ACC112 (cell line): ENCODE data around the gene MROH8.

Experiments used
- H2AFZ ChIP-seq: fragments of 200-600 bp; sonication (generic); one replicate; pipeline ENCODE4 v1.6.0; 2017; ENCODE audit warnings: antibody characterized with exemption, low read length; ENCODE audit not compliant: unreplicated experiment
- H3K27ac ChIP-seq: fragments of 200-600 bp; sonication (generic); 2 replicates; pipeline ENCODE4 v1.5.1; 2014; ENCODE audit warnings: low read depth, mild to moderate bottlenecking, antibody characterized with exemption, low read length, moderate library complexity
- H3K27me3 ChIP-seq: fragments of 200-600 bp; sonication (generic); 2 replicates; pipeline ENCODE4 v1.6.1; 2014; ENCODE audit warnings: mild to moderate bottlenecking, antibody characterized with exemption, low read length, moderate library complexity, mixed read lengths; ENCODE audit not compliant: insufficient read depth
- H3K36me3 ChIP-seq: fragments of 200-600 bp; sonication (generic); 2 replicates; pipeline ENCODE4 v1.6.1; 2016; ENCODE audit warnings: mild to moderate bottlenecking, antibody characterized with exemption, low read length, moderate library complexity, mixed read lengths; ENCODE audit not compliant: insufficient read depth
- H3K4me1 ChIP-seq: fragments of 200-600 bp; sonication (generic); one replicate; pipeline ENCODE4 v1.6.1; 2016; ENCODE audit warnings: low read length, mixed read lengths; ENCODE audit not compliant: insufficient read depth, unreplicated experiment, control insufficient read depth
- H3K4me3 ChIP-seq: fragments of 200-600 bp; sonication (generic); 2 replicates; pipeline ENCODE4 v1.5.1; 2014; ENCODE audit warnings: mild to moderate bottlenecking, low read depth, low read length
- H3K79me2 ChIP-seq: fragments of 200-600 bp; sonication (generic); one replicate; pipeline ENCODE4 v1.6.0; 2016; ENCODE audit warnings: low read length; ENCODE audit not compliant: control insufficient read depth, unreplicated experiment, insufficient read depth

MROH8 gene

DNA sequence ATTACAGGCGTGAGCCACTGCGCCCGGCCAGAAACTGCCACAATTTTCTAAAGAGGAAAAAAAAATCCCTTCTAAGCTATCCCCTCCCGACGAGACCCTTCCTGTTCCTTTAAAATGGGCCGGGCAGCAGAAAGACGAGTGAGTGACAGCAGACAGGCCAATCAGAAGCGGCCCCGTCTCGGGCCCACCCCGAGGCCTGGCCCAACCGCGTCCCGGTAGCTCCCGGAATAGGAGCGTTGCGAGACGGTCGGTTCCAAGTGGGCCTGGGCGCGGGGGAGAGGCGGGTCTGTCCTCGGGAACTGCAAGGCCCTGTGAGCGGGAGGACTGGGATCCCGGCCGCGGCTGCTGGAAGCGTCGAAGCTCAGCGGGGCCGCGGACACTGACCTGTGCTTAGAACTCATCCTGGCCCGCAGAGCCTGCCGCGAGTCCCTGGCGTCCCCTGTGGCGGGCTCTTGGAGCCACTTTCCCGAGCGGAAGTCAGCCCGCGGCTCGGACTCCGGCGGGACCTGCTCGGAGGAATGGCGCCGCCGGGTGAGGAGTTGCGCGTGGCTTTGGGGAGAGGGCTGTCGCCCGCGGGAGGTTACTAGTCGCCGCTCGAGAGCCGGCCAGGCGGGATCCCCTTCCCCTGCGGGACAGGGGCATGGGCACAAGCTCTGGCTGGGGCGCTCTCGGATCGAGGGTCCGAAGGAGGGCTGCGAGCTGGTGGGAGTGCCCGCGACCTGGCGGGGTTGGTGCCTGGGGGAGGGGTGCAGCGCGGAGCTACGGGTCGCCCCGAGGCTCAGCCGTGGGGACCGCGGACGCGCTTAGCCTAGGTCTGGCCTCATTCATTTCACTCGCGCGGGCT, at the start of gene MROH8, which contains the start of gene RPN2:
MROH8 (minus strand) TSS at position 710 of the 844 bp plus-strand sequence.
RPN2 (plus strand) TSS at position 492 of the 844 bp plus-strand sequence; CDS start at position 519, 27 bp downstream.
- Histone ChIP-seq H3K27ac (peak within 1 kb of the TSS; percentile 76), H3K4me3 (peak within 1 kb of the TSS; percentile 92), H3K79me2 (peaks cover 50% of the 10 kb centered on the region), H2AFZ (peak within 1 kb of the TSS; percentile 86), H3K4me1 (peaks cover 8% of the 10 kb centered on the region), H3K36me3 (no peaks in the 10 kb centered on the region), H3K27me3 (no peaks in the 10 kb centered on the region)

DNA sequence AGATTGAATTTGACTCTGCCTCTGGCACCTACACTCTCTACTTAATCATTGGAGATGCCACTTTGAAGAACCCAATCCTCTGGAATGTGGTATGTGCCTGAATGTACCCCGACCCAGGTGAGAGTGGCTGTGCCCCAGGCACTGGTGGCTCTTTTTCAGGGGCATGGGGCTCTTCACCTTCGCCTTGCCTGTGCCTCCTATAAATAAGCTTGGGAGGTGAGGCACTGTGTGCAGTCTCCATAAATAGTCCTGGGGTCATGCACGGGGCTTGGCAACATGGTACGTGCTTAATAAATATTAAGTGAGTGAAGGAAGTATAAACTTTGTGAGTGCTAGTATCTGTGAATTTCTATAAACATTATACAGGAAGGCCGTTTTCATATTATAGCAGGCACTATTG, 49.3 kb upstream of the MROH8 start:
- no peak overlapping the region for H3K4me3 ChIP-seq
- no peak overlapping the region for H2AFZ ChIP-seq
- no peaks in the 10 kb centered on the region for H3K27me3 ChIP-seq
- H3K4me1 ChIP-seq = no peaks in the 10 kb centered on the region
- H3K79me2 ChIP-seq = no peaks in the 10 kb centered on the region
- peaks cover 23% of the 10 kb centered on the region; the same call in 1 of the 2 replicates for H3K36me3 ChIP-seq
- H3K27ac ChIP-seq = no peak overlapping the region

DNA sequence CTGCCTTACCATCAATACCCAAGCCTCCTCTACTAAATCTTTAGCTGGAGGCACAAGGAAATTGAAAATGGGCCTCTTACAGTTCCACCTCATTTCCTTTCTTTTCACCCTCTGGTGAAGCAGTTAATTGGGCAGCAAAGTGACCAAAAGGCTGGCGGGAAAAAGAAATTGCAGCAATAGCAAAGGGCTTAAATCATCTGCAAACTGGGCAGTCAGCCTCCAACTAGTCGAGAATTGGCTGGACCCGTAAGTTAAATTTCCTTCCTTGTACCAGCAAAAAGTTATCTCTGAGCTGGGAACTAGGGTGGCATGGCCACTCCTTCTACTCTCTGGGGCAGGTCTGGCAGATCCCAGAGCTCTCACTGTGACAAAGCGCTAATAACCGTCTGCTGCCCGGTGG, 48.7 kb upstream of the MROH8 start:
- no peak overlapping the region for H3K4me3 ChIP-seq
- H3K4me1 ChIP-seq = peaks cover under 1% of the 10 kb centered on the region
- H3K79me2 ChIP-seq = no peaks in the 10 kb centered on the region
- H3K36me3 ChIP-seq = peaks cover 23% of the 10 kb centered on the region; the same call in 1 of the 2 replicates
- H3K27me3 ChIP-seq = no peaks in the 10 kb centered on the region
- H2AFZ ChIP-seq = no peak overlapping the region
- no peak overlapping the region for H3K27ac ChIP-seq

DNA sequence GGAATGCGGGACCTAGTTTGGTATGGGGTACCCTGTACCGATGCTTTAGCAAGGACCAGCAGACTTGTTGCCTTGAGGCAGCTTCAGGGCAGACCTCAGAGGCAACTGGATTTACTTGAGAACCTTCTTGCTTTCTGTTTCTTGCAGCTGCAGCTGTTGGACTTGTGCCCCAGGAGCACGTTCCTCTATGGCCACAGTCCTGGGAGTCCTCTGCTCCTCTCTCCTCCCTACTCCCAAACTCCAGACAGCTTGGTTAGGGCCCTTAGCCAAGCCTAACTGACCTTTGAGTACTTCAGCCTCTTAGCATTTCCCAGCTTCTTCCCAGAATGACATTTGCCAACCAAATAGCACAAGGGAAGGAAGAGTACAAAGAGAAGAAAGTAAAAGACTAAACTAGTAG, 47.5 kb upstream of the MROH8 start:
- Histone ChIP-seq H2AFZ (no peak overlapping the region), H3K27ac (no peak overlapping the region), H3K4me3 (no peak overlapping the region), H3K36me3 (peaks cover 20% of the 10 kb centered on the region; the same call in 1 of the 2 replicates), H3K27me3 (no peaks in the 10 kb centered on the region), H3K79me2 (no peaks in the 10 kb centered on the region), H3K4me1 (peaks cover 7% of the 10 kb centered on the region)

DNA sequence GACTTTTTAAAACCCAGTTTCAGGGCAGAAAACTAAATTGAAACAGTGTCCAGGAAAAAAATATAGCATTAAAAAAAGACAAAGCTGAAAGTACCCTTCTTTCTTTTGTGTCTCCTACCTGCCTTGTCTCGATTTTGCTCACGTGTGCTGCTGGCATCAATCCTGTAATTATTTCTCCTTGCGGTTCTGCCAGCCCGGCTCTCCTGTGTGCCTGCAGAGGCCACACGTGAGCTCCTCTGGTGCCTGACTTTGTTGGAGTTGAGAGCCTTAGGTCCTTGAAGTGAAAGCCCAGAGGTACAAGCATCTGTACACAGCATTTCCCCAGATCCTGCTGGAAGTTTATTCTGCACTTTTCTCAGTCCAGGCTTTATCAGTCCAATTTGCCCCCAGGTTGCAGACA, 45.8 kb upstream of the MROH8 start:
- Histone ChIP-seq H3K27me3 (no peaks in the 10 kb centered on the region), H3K4me3 (no peak overlapping the region), H3K79me2 (peaks cover 2% of the 10 kb centered on the region), H3K27ac (no peak overlapping the region), H3K36me3 (peaks cover 21% of the 10 kb centered on the region; the same call in 1 of the 2 replicates), H2AFZ (no peak overlapping the region), H3K4me1 (peaks cover 7% of the 10 kb centered on the region)

DNA sequence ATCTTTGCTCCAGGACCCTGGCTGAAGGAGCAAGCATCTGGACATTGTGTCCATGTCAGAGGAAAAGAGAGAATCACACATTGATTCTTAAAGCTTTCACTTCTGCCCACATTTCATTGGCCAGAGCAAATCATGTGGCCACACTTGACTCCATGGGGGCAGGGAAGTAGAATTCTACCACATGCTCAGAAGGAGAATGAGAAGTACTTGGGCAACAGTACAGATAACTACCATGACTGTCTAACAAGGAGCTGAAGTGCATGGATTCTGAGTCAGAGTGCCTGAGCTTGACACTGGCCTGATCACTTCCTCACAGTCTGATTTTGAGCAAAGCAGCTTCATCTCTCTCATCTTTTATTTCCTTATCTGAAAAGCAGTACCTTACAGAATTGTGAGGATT, 43.7 kb upstream of the MROH8 start:
- Histone ChIP-seq H2AFZ (no peak overlapping the region), H3K79me2 (peaks cover 2% of the 10 kb centered on the region), H3K36me3 (peaks cover 29% of the 10 kb centered on the region; the same call in 1 of the 2 replicates), H3K27ac (peak overlapping the region; percentile 50), H3K4me1 (peaks cover 7% of the 10 kb centered on the region), H3K4me3 (no peak overlapping the region), H3K27me3 (no peaks in the 10 kb centered on the region)

DNA sequence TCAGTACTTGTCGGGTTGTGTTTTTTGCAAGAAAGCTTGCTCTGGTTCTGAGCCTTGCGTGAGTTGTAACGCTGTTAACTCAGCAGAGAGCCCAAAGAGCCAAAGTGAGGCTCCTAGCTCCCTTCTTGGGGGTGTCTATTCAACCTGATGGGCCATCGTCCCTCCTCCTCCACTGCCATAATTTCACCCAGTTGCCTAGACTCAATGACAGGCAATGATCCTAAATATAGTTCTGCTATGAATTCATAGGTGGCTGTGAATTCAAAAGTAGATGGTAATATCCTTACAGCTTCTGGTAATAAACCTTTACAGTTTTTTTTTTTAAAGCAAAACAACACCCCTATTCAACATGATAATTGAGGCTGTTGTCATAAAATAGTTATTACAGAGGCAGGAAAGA, 42.7 kb upstream of the MROH8 start:
- Histone ChIP-seq H3K4me3 (no peak overlapping the region), H3K79me2 (peaks cover 2% of the 10 kb centered on the region), H3K4me1 (peaks cover 7% of the 10 kb centered on the region)

DNA sequence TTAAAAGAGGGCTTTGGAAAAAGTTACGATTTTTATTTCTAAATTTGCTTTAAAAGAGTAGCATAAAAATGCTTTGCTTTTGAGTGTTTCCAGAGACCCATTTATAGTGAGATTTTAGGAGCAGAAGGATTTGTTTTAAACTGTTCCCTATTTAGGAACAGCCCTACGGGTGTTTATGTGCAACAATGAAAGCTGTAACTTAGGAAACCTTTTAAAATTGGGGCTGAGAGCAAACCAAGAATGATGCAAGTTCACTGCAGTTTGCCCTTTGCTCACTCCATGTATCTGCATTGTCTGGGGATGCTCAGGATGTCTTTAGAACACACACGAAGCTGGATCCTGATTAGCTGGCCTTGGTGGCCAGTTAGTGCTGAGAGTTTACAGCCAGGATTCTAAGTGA, 41.4 kb upstream of the MROH8 start:
- no peak overlapping the region for H3K4me3 ChIP-seq
- H2AFZ ChIP-seq = no peak overlapping the region
- H3K27me3 ChIP-seq = no peaks in the 10 kb centered on the region
- H3K36me3 ChIP-seq = peaks cover 31% of the 10 kb centered on the region
- no peak overlapping the region for H3K27ac ChIP-seq
- H3K4me1 ChIP-seq = peaks cover 7% of the 10 kb centered on the region
- H3K79me2 ChIP-seq = peaks cover 2% of the 10 kb centered on the region

More for the DNA sequence above, 42.7 kb upstream of the MROH8 start:
- Histone ChIP-seq H2AFZ (no peak overlapping the region), H3K27ac (no peak overlapping the region), H3K36me3 (peaks cover 27% of the 10 kb centered on the region; the same call in 1 of the 2 replicates), H3K27me3 (no peaks in the 10 kb centered on the region)

DNA sequence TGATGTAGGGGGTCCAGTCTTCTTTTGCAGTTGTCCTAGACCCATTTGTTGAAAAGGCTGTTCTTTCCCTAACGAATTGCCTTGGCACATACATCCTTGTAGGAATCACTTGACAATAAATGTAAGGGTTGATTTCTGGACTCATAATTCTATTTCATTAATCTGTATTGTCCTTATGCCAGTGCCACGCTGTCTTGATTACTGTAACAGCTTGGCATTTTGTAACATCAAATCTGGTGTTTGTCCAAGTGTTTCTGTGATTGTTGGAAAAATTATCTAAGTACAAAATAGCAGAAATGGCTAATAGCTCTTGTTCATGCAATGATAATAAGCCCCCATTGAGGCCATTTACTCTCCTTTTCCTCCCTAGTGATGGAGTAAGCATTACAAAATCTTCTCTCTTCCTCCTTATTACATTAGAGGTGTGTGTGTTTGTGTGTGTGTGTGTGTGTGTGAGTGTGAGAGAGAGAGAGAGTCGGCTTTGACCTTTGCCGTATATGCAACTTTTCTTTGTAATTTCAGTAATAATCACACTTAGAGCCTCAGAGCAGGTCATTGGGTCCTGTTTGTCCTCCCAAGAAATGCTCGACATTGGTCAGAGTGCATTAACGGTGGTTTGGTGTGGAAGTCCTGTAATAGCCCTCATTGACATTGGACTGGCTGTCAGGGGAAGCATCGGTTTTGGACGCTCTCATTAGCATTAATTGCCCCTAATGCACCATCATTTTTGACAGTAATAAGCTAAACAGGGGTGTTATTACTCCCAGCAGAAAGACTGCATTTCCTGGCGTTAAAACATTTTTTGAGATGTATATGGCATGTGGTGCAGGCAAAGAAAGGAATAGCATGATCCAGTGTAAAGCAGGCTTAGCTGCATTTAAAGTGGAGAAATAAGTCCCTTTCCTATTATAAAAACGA, 40.7 kb upstream of the MROH8 start:
- Histone ChIP-seq H3K4me3 (no peak overlapping the region), H2AFZ (no peak overlapping the region), H3K27ac (no peak overlapping the region), H3K79me2 (peaks cover 2% of the 10 kb centered on the region), H3K4me1 (peaks cover 7% of the 10 kb centered on the region), H3K36me3 (peaks cover 33% of the 10 kb centered on the region), H3K27me3 (no peaks in the 10 kb centered on the region)

DNA sequence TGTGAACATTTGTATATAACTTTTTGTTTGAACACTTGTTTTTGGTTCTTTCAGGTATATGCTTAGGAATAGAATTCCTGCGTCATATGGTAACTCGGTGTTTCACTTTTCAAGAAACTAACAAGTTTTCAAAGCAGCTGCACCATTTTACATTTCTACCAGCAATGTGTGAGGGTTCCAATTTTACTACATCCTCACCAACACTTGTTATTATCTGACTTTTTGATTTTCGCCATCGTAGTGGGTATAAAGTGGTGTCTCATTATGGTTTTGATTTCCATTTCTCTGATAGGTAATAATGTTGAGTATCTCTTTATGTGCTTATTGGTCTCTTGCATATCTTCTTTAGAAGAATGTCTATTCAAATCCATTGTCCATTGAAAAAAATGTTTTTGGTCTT, 39.6 kb upstream of the MROH8 start:
- H3K36me3 ChIP-seq = peaks cover 30% of the 10 kb centered on the region
- H3K27ac ChIP-seq = no peak overlapping the region
- H3K79me2 ChIP-seq = peaks cover 2% of the 10 kb centered on the region
- H3K4me3 ChIP-seq = no peak overlapping the region
- no peak overlapping the region for H2AFZ ChIP-seq
- H3K27me3 ChIP-seq = no peaks in the 10 kb centered on the region
- H3K4me1 ChIP-seq = peaks cover 7% of the 10 kb centered on the region
